HG03354 (cell line): ENCODE results near the gene PER2.
"Not testable (repeated sequence)": the region's sequence is repeated elsewhere in the genome, so short reads cannot be mapped to it uniquely, and the experiment has no call there.

Experiments used
- ATAC-seq: cut with Tn5 transposase; IDR thresholded peaks from one replicate; pipeline ENCODE4 v1.9.1; 2021; ENCODE audit warnings: mild to moderate bottlenecking; ENCODE audit not compliant: unreplicated experiment, poor library complexity, severe bottlenecking

The PER2 gene

DNA sequence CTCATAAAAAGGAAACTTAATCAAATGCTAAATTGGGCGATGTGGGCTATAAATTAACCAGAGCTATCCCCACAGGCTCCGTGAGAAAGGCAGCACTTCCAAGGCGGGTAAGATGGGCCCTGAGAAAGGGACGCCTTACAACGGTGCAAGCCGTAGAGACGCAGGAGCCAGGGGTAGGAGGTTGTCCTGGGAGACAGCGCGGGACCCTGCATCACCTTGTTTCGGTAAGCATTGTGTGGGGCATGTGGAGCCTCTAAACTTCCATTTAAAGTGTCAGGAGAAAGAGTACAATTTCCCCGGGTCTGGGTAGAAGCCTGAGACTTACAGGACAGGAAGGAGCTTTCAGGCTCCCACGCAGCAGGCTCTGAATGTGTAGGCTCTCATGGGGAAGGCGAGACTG, 1.2 kb upstream of the PER2 start:
- ATAC-seq: no peak

DNA sequence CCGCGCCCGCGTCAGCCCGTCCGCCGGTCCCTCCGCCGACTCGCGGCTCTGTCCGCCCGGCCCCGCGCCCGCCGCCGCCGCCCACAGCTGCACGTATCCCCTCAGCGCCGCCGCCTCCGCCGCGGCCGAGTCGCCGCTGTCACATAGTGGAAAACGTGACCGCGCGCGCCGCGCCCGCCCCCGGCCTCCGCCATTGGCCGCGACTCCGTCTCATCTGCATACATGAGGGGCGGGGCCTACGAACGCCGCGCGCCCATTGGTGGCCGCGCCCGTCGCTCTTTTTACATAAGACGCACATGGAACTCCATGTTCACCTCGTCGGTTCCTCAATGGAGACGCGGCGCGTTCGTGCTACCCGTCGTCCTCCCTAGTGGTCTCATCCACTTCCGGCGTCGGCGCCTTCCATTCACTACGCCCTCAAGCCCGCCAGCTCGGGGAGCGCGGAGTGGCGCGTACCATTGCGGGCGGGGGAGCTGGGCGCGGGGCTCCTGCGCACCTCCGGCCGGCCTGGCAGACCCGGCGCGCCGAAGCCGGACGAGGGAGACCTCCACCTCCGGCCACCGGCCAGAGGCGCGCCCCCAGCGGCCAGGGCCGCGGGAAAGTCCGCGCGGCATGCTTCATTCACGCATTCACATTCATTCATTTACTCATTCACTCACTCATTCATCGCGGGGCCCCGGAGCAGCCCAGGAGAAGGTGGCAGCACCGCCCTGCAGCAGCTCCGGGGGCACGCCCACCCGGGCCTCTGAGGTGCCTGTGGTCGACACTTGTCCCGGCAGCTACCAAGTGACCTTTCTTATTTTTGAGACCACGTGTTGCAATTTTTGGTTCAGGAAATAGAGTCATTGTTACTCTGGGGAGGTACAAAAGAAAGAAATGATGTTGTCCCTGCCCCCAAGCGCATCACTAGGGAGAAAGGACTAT, 502 bp upstream of the PER2 start:
- peak; percentile 89 for ATAC-seq

DNA sequence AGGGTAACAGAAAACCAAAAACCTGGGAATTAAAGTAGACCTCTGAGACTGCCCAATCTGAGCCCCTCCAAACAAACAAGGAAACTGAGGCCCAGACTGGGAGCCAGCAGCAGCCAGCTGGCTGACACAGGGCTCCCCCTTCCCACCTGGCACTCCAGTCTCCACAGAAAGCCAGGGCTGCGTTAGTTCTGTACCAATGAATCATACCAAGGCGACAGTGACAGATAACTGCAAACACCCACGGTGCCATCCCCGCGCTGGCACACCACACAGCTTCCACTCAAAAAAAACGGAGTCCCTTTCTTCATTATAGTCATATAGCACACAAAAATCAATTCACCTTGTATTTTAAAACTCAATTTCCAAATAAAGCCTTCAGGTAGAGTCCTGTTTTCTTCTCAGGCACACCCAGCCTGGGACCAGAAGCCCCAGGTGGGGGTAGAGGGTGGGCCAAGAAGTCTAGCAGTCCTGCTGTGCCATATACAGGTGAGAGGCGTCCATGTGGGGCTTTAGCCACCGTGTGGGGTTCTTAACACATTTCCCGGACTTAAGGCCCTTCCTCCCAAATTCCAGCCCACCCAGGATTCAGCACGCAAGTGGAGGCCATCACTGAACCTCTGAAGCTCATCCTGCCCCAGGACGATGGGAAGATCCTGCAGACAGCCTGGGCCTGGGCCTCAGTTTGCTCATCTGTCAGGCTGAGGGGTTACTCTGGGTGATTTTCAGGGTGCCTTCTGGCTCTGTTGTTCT, 1.2 kb downstream of the PER2 start:
- no peak for ATAC-seq

DNA sequence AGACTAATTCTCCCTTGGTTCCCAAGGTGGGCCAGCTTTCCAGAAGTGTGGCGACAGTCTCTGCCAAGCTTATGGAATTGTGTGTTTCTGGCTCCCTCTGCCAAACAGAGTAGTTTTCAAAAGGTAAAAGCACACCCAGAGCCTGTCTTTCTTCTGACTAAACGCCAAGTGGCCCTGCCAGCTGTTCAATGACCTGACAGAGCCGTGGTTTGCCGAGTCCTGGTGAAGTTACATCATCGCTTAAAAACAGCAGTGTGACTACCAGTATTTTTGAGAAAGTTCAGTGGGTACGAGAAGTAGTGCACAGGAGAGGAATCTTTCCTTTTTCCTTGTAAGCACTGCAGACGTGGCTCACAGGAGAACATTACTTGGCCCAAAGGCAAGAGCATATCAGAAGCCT, 1.9 kb downstream of the PER2 start:
- no peak for ATAC-seq

DNA sequence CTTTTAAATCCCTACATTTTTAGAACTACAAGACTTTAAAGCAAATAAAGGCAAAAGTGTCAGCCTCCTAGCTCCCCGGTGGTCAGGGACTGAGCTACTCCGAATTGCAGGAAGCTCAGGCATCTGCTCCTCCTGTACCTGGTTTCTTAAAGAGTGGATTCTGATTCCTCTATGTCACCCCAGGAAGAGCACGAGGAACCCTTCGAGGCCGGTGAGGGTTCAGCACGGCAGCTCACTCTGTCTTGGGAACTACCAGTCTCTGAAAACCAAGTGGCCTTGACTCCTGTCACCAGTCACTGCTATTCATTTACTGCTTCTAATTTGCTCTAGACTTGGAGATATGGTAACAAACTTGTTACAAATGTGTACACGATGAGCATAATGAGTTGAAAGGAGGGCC, 2.3 kb downstream of the PER2 start:
- no peak for ATAC-seq

DNA sequence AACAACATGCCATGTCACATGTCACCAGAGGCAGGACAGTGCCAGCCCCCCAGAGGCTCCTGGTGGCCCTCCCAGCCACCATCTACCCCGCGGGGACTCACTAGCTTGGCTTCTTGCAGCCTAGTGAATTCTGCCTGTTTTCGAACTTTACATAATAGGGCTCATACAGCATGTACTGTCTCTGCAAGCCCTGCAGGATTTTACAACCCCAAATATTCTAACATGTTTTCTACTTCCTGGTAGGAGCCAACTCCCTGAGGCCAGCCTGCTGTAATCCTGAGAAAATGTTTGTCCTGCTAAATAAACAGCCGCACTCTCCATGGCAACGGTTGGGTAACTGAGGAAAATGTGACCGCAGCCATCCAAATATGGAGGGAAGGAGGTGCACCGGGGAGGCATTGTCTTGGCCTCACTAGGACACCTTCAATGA, 2.7 kb downstream of the PER2 start:
- ATAC-seq: no peak

DNA sequence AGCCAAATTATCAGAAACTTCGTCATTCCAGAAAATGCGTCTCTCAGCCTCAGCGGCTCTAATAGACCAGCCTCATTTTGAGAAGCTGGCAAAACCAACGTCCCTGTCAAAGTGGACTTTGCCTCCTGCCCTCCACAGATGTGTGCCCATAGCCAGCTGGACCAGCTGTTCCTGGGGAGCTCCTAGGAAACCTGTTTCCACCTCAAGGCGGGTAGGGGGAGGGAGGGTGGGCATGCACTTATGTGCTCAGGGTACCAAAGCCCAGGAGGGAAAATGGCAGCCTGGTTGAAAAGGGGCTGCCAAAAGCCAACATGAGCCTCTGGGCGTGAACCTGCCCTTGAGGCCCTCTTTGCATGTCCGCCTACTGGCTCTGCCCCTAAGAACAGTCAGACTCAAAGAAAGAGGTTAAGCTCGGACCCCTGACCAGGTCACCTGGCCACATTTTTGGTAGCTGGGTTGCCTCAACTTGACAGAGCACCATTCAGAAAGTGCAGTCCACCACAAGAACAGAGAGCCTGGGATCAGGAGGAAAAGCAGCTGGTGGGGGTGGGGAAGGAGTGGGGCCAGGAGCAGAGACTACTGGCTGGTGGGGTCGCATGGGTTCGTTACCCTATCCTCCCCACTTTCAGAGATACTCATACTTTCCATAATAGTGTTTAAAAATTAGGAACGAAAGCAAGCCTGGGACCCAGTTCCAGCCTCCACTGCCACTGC, 3.5 kb downstream of the PER2 start:
- no peak for ATAC-seq

DNA sequence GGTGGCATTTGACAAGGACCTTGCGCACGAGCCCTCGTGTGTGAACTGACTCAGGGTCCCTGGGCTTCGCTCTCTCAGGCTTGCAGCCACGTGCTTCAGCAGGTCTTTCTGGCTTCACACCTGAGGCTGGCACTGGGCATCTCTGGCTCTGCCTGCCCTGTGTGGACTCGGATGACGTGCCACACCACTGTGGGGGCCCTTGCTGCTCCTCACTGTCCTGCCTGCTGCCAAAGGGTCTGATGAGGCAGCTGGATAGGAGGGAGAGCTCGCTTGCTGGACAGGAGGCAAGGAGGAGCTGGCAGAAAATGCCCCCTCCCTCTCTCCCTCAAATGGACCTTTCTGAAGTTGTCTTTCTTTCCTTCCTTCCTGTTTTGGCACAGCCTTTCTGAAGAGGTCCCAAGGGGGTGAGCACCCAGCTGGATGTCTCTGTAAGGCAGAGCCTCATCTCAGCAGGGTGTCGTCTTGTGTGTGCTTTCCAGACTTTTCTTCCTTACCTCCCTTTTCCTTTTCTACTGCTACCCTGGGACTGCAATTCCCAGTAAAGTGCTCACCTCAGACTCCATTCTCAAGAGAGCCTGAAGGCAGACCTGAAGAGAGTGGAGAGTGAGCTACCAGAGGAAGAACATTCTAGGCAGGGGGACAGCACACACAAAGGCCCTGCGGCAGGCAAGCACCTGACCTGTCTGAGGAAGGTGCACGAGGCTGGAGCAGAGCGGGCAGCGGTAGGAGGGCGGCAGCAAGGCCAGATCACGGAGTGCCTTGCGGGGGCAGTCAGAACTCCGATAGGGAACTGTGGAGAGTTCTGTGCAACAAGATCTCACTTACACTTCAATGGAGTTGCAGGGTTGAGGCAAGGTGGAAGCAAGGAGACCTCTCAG, 5.3 kb downstream of the PER2 start:
- no peak for ATAC-seq

DNA sequence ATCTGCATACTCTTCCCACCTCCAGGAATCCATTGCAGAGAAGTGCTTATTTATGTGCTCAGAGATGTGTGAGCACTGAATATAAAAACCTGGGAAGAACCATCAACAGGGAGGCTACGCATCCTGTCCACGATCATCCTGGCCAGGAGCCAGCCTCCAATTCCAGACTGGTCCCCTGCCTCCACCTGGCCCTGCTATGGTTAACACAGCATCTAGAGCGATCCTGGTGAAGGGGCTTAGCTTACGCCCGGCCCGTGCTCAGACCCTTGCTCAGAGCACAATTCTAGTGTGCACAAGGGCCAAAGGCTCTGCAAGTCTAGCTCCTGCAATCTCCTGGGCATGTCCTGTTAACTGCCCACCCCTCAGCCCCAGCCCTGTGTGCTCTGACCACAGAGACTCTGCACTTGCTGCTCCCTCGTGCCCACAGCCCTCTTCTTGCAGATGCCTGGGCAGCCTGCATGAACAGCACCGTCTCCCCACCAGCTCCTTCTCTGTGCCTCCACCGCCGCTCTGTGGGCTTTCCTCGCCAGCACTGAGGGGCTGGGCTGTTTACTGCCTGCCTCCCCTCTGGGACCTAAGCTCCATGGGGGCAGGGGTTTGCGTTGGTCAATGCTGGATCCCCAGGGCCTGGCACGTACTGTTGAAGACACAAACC, 6.5 kb downstream of the PER2 start:
- no peak for ATAC-seq

DNA sequence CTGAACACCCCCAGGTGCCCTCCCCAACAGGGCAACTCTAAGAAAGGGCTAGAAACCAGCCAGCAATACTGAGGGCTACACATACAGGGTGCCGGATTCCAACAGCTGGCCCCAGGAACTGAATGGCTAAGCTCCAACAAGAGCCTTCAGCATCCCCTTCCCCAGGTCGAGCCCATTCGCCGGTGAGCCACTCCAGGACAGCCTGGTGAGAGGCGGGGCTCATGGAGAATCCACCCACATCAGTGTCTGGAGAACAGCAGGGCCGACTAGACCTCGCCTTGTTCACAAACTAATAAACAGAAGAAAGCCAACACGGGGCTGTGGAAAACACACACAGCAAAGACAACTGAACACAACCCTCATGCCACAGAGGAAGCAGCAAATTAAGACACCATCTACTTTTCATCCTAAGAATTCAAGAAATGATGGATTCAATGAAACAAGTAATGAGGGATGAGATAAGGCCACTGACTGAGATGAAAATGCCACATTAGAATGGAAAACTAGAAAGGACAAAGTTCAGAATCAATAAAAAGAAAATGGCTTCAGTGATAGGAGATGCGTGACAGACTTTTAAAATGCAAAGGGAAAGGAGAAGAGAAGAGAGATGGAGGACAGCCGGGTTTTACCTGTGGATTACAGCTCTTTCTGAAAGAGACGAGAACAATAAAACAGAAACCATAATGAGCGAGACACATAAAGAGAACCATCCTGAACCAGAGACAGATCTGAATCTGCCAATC, 8.2 kb downstream of the PER2 start:
- no peak for ATAC-seq

DNA sequence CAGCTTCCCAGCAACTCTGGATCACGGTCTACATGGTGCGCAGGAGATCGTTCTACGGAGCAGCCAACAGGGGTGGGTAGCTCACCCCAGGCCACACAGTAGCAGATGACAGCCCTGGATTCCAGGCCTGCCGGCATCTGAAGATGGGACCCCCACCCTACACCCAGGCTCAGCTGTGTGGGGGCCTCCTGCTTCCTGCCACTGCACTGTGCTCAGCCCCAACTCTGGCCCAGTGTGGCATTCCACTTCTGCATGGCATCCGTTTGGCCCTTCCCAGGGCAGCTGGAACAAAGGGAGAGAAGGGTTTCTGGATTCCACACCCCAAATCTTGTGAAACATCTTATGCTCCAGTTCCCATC, 9.1 kb downstream of the PER2 start:
- ATAC-seq: no peak

DNA sequence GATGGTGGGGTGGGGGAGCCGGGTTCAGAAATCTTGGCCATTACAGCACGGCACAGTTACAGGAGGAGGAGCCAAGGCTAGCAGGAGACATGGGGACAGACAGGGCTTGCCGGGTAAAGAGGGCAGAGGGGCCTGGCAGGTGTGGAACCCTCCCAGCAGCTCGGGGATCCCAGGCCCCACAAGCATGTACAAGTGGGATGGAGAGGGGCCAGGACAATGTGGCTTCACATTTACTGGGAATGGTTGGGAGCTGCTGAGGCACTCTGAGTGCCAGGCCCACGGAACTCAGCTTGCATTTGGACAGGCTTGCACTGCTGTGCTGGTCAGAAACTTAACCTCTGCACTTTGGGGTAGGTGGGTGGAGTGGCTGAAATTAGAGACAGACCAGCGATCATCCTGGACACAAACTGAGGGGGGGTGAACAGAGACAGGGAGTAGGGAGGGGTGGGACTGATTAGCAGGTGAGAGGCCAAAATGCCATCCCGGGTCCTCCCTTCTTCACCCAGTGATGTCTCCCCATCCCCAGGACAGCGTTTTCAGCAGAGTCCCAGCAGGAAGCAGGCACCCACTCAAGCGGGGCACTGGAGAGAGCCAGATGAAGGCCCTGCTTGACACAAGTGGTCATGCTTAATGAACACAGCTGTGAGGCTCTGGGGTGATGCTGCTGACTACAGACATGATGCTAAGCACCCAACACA, 9.6 kb downstream of the PER2 start:
- ATAC-seq: no peak

DNA sequence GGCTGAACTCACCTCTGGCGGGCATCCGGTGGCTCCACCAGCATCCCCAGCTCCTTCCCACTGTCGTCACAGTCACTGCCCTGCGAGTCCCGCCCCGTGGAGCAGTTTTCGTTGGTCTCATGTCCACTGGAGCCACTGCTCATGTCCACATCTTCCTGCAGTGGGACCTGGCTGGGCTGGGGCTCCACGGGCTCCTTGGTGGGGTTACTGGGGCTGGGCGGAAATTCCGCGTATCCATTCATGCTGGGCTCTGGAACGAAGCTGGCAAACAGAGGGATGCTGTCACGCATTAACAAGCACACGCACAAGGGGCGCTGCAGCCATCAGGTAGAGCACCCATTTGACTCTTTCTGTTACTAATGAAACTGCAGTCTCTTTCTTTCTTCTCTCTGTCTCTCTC, 10.7 kb downstream of the PER2 start:
- no peak for ATAC-seq

DNA sequence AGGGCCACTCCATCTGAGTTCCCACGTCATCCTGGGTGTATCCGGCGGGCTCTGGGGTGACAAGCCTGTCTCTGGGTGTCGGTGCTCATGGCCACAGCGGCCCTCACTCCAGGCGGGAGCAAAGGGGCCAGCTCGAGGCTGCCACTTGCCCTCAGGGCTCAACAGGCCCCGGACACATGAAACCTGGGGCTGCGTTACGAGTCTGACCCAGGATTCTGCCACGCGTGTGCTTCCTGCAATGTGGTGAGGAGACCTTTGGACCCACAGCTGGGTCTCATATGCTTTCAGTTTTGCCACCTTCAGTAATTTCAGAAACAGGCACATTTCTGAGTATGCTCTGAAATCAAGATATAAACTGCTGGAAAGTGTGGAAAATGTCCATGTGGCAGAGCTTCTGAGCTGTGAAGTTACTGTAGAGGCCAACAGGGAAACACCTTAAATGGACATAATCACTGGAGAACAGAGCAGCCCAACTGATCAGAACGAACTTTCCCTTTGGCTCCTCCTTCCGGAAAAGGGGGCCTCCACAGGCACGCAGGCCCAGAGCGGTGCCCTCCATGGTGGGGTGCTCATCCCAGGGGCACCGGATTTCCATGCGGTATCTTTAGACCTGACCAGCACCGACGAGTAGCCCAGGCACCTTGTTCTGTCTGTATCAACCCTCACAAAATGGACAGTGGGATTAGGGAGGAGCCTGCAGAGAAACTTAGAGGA, 14.1 kb downstream of the PER2 start:
- ATAC-seq: no peak

DNA sequence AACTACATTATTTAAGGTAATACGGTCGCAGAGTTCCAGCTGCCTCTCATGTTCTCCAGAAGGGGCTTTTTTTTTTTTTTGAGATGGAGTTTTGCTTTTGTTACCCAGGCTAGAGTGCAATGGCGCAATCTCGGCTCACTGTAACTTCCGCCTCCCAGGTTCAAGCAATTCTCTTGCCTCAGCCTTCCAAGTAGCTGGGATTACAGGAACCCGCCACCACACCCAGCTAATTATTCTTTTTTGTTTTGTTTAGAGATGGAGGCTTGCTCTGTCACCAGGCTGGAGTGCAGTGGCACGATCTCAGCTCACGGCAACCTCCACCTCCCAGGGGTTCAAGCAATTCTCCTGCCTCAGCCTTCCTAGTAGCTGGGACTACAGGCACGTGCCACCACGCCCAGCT, 15.0 kb downstream of the PER2 start:
- ATAC-seq: not testable (repeated sequence)

DNA sequence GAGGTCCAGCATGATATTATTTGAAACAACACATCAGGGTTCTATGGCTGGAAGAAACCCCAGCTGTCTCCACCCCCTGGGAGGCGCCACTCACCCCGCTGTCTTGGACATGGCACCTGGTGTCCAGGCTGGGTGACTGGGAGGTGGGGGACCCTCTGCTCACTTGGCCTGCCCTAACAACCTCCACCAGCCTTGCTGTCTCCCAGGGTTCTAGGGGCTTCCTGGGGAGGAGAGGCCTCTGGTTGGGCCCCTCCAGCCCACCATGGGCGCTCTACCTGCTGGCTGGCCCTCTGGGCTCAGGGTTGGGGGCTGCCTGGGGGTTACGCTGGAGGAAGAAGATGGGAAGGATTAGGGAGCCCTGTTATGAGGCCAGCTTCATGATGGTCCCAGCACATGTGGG, 16.3 kb downstream of the PER2 start:
- no peak for ATAC-seq

DNA sequence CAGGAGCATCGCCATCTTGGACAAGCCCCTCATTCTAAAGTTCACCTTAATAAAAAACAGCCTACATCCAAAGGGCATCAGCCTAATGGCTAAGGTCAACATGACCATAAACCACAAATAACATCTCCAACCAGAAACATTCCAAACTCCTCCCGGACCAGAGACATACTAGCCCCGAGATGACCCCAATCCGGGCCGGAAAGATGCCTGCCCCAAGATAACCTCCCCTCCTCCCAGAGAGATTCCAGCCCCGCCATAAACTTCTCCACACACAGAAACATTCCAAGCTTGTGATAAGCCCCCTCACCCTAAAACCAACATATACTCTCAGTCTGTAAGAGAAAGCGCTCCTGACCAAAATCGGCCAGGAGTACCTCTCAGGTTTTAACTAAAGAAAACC, 16.7 kb downstream of the PER2 start:
- not testable (repeated sequence) for ATAC-seq
